Calu3 (cell line): ENCODE data around the gene ARHGEF40. TPM values are rescaled to one million over a fixed set of nuclear protein-coding genes. Genes with fewer than 3 reads are reported as not detected.

Experiments
- BruUV-seq: library from RNA; stranded (reverse); fragments of 400-500 nt; replicated peaks from 2 replicates; lab custom pipeline; 2021; lab: Mats Ljungman, UMichigan
- CTCF ChIA-PET: fragments of 300-600 bp; sonication (Branson Sonifier 250); formaldehyde crosslinking; loops from one replicate; lab custom pipeline; 2022; ENCODE audit warnings: antibody characterized with exemption; lab: Charles Lee
- DNase-seq: peaks from one replicate; pipeline ENCODE4 v3.0.0; 2022
- H3K27ac Mint-ChIP-seq: one replicate; pipeline ENCODE4 v1.8.0; 2022; ENCODE audit warnings: mixed read lengths; ENCODE audit not compliant: unreplicated experiment
- H3K27me3 Mint-ChIP-seq: one replicate; pipeline ENCODE4 v1.8.0; 2022; ENCODE audit warnings: mixed read lengths; ENCODE audit not compliant: unreplicated experiment
- H3K36me3 Mint-ChIP-seq: one replicate; pipeline ENCODE4 v1.8.0; 2022; ENCODE audit warnings: mild to moderate bottlenecking, moderate library complexity, mixed read lengths; ENCODE audit not compliant: insufficient read depth, unreplicated experiment
- H3K4me1 Mint-ChIP-seq: one replicate; pipeline ENCODE4 v1.8.0; 2022; ENCODE audit warnings: mild to moderate bottlenecking, low read depth, mixed read lengths; ENCODE audit not compliant: unreplicated experiment
- H3K4me3 Mint-ChIP-seq: one replicate; pipeline ENCODE4 v1.8.0; 2022; ENCODE audit warnings: mild to moderate bottlenecking, low read depth, moderate library complexity, mixed read lengths; ENCODE audit not compliant: unreplicated experiment
- H3K9me3 Mint-ChIP-seq: one replicate; pipeline ENCODE4 v1.8.0; 2022; ENCODE audit warnings: low read depth, mixed read lengths; ENCODE audit not compliant: unreplicated experiment
- CTCF ChIP-seq: fragments of 200-600 bp; IDR thresholded peaks from one replicate; pipeline ENCODE4 v1.8.0; 2022; ENCODE audit warnings: antibody characterized with exemption; ENCODE audit not compliant: unreplicated experiment
- intact Hi-C: fragments of 100-400 bp; cut with micrococcal nuclease; formaldehyde crosslinking; loops from one replicate; pipeline ENCODE4 v1.10.0; 2022; ENCODE audit not compliant: unreplicated experiment
- total RNA-seq: library from RNA; stranded (reverse); gene quantifications from 2 replicates; pipeline ENCODE4 v1.2.3, GENCODE V29; 2022

The ARHGEF40 gene
- total RNA-seq, 1 experiment from 2014 or later, result 16.8 TPM

GRCh38 chr14:21056520-21057163, 13.5 kb upstream of the ARHGEF40 start:
- H3K36me3 Mint-ChIP-seq, result no peaks in the 10 kb centered on the region
- intact Hi-C loops, result no loop called here
- BruUV-seq, result no TSS peak
- DNase-seq, result no peak
- H3K4me3 Mint-ChIP-seq, result no peak overlapping the region
- CTCF ChIA-PET, result interaction anchor here (1.0 to 1.8 kb wide), 2 partner anchors 17 to 41 kb away, joined by 4 to 6 read pairs; no protein-coding TSS in a partner anchor
- no peak for TF ChIP-seq CTCF
- H3K27me3 Mint-ChIP-seq, result peaks cover 16% of the 10 kb centered on the region
- H3K27ac Mint-ChIP-seq, result no peak overlapping the region
- H3K9me3 Mint-ChIP-seq, result no peaks in the 10 kb centered on the region
- peaks cover 21% of the 10 kb centered on the region for H3K4me1 Mint-ChIP-seq

GRCh38 chr14:21057803-21058675, 12.1 kb upstream of the ARHGEF40 start, which contains the start of gene RNASE8:
RNASE8 (plus strand) TSS chr14:21057822; CDS start chr14:21057893, 71 bp downstream.
- H3K27ac Mint-ChIP-seq, result no peak within 1 kb of the TSS
- CTCF ChIA-PET, result interaction anchor here (1.5 kb wide), 1 partner anchor 42 kb away, joined by 3 read pairs; no protein-coding TSS in a partner anchor
- no peak for DNase-seq
- H3K4me1 Mint-ChIP-seq, result peaks cover 21% of the 10 kb centered on the region
- H3K4me3 Mint-ChIP-seq, result no peak within 1 kb of the TSS
- no peaks in the 10 kb centered on the region for H3K36me3 Mint-ChIP-seq
- TF ChIP-seq CTCF, result no peak
- intact Hi-C loops, result no loop called here
- H3K27me3 Mint-ChIP-seq, result peaks cover 16% of the 10 kb centered on the region
- no TSS peak for BruUV-seq
- H3K9me3 Mint-ChIP-seq, result no peaks in the 10 kb centered on the region

GRCh38 chr14:21058903-21059302, 11.2 kb upstream of the ARHGEF40 start:
- DNase-seq, result no peak
- Mint-ChIP-seq H3K27me3 (peaks cover 16% of the 10 kb centered on the region), H3K4me3 (no peak overlapping the region), H3K4me1 (peaks cover 18% of the 10 kb centered on the region), H3K36me3 (no peaks in the 10 kb centered on the region), H3K9me3 (no peaks in the 10 kb centered on the region), H3K27ac (no peak overlapping the region)
- BruUV-seq, result no TSS peak
- intact Hi-C loops, result no loop called here
- CTCF ChIA-PET, result interaction anchor here (0.7 to 1.5 kb wide), 2 partner anchors 42 to 43 kb away, joined by 3 read pairs; partner anchors contain the start of gene TMEM253
- TF ChIP-seq CTCF, result no peak

GRCh38 chr14:21059842-21060613, 10.1 kb upstream of the ARHGEF40 start:
- Mint-ChIP-seq H3K4me1 (peaks cover 6% of the 10 kb centered on the region), H3K27me3 (peaks cover 20% of the 10 kb centered on the region), H3K27ac (no peak overlapping the region), H3K9me3 (no peaks in the 10 kb centered on the region), H3K4me3 (no peak overlapping the region), H3K36me3 (no peaks in the 10 kb centered on the region)
- no peak for DNase-seq
- no peak for TF ChIP-seq CTCF
- intact Hi-C loops, result no loop called here
- CTCF ChIA-PET, result interaction anchor here (1.5 kb wide), 1 partner anchor 44 kb away, joined by 3 read pairs; no protein-coding TSS in a partner anchor
- no TSS peak for BruUV-seq
